IPS-18a (cell line): ENCODE results near the gene TDRD10.
A peak's percentile ranks its signal among the peaks of the same experiment; 100 is the strongest.

ENCODE experiments used
- H3K27ac ChIP-seq: one replicate; pipeline ENCODE4 v1.5.1; 2013; ENCODE audit warnings: low read length
- H3K27me3 ChIP-seq: one replicate; pipeline ENCODE4 v1.6.1; 2013; ENCODE audit warnings: mild to moderate bottlenecking, low read length; ENCODE audit not compliant: control insufficient read depth, insufficient read depth
- H3K36me3 ChIP-seq: one replicate; pipeline ENCODE4 v1.6.1; 2013; ENCODE audit warnings: low read depth, low read length; ENCODE audit not compliant: control insufficient read depth
- H3K4me1 ChIP-seq: one replicate; pipeline ENCODE4 v1.6.1; 2013; ENCODE audit warnings: low read depth, low read length; ENCODE audit not compliant: control insufficient read depth
- H3K4me3 ChIP-seq: one replicate; pipeline ENCODE4 v1.5.1; 2013; ENCODE audit warnings: low read length
- H3K9ac ChIP-seq: one replicate; pipeline ENCODE4 v1.6.1; 2013; ENCODE audit warnings: mild to moderate bottlenecking, low read length, moderate library complexity
- H3K9me3 ChIP-seq: one replicate; pipeline ENCODE4 v1.6.1; 2013; ENCODE audit warnings: low read depth, low read length; ENCODE audit not compliant: control insufficient read depth

Gene TDRD10

DNA sequence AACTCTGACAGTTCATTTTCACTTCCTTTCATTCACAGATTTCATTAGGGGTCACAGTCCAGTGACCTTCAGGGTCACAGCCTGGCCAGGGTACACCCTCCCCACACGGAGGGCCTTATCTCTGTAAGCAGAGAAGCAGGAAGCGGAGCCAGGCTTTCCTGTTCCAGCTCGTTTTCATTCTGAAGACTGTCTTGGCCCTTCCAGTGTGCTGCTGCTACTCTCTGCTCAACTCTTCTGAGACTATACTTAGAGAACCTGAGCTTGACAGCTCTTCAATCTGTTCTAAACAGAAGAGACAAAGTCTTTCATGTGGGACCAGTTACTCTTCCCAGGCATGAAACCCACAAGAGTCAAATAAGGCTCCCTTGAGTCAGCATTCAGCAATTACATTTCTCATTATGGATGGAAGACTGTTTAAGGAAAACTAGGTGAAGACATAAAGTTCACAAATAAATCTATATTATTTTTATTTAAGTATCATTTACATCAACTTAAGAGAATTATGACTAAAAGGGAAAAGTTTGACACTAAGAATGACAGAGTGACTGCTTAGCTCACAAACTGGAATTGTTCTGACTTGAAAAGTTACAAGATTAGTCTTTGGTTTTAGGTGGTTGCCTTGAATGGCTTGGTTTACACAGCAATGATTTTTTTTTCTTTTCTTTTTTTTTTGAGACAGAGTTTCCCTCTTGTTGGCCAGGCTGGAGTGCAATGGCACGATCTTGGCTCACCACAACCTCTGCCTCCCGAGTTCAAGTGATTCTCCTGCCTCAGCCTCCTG lies 4.8 kb upstream of the TDRD10 start:
- no peaks in the 10 kb centered on the region for H3K9me3 ChIP-seq
- H3K36me3 ChIP-seq = no peaks in the 10 kb centered on the region
- no peak overlapping the region for H3K27ac ChIP-seq
- no peak overlapping the region for H3K4me3 ChIP-seq
- no peak overlapping the region for H3K9ac ChIP-seq
- peaks cover 39% of the 10 kb centered on the region for H3K27me3 ChIP-seq
- H3K4me1 ChIP-seq = peaks cover 14% of the 10 kb centered on the region

DNA sequence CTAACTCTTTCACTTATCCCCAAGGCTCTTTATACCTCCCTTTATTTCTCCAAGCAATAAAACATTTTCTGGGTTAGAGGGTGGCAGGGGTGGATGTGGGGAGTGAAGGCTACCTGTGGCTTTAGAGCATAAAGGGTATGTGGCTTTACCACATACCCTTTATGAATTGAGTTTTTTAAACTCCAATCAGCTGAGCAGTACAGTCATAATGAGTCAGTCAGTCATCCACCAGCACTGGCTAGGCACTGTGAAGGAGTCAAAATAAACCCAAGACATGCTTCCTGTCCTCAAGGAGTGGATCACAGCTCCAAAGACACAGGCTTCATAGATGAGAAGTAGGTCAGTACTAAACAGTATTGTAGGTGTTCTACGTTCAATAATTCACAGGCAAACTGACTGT lies 2.6 kb upstream of the TDRD10 start:
- no peaks in the 10 kb centered on the region for H3K9me3 ChIP-seq
- H3K4me1 ChIP-seq = no peaks in the 10 kb centered on the region
- no peak overlapping the region for H3K27ac ChIP-seq
- peaks cover 62% of the 10 kb centered on the region for H3K27me3 ChIP-seq
- H3K9ac ChIP-seq = no peak overlapping the region
- no peaks in the 10 kb centered on the region for H3K36me3 ChIP-seq
- H3K4me3 ChIP-seq = no peak overlapping the region

DNA sequence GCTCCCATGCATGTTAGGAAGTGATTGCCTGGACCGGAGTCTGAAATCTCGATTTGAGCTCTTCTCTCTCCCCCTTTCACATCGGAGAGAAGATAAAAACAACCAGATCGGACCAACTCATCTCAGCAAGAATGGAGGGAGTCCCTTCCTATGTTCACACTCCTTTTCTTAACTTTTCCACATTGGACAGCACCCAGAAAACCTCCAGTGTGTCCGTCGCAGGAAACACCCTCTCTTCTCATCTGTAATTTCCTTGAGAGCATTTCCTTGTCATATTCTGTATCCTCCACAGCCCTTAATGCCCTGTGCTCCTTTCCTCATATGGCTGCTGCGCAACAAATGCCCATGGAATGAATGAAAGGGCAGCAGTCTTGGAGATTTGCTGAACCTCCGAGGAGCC lies 1.5 kb upstream of the TDRD10 start:
- H3K27ac ChIP-seq = no peak overlapping the region
- H3K9ac ChIP-seq = no peak overlapping the region
- no peaks in the 10 kb centered on the region for H3K36me3 ChIP-seq
- H3K4me1 ChIP-seq = no peaks in the 10 kb centered on the region
- H3K9me3 ChIP-seq = no peaks in the 10 kb centered on the region
- H3K4me3 ChIP-seq = no peak overlapping the region
- peaks cover 72% of the 10 kb centered on the region for H3K27me3 ChIP-seq

DNA sequence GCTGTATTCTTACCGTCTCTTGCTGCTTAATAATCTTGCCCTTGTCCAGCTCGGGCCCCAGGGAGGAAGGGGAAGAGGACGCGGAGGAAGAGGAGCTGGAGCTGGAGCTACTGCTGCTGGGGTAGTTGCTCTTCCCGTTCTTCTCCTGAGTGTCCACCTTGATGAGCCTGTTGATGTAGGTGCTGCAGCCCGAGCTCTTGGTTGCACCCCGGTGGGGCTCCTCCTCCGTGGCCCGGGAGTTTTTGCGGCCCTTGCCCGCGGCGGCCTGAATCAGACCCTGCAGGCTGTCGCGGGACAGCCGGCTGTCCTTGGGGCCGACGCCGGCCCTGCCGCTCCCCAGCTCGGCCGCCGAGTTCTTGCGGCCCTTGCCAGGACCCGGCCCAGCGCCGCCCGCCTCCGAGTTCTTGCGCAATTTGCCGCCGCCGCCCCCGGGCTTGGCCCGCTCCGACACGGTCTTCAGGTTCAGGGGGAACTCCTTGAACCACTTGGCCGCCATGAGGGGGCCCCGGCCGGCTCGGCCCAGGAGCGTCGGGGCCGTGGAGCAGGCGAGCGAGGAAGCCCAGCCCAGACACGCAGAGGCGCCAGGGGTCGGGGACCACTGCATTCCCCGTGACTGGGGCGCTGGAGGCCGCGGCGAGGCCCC lies 475 bp upstream of the TDRD10 start:
- Histone ChIP-seq H3K36me3 (no peaks in the 10 kb centered on the region), H3K4me3 (peak overlapping the region; percentile 44), H3K9ac (no peak overlapping the region), H3K27me3 (peaks cover 77% of the 10 kb centered on the region), H3K4me1 (no peaks in the 10 kb centered on the region), H3K27ac (no peak overlapping the region), H3K9me3 (no peaks in the 10 kb centered on the region)

DNA sequence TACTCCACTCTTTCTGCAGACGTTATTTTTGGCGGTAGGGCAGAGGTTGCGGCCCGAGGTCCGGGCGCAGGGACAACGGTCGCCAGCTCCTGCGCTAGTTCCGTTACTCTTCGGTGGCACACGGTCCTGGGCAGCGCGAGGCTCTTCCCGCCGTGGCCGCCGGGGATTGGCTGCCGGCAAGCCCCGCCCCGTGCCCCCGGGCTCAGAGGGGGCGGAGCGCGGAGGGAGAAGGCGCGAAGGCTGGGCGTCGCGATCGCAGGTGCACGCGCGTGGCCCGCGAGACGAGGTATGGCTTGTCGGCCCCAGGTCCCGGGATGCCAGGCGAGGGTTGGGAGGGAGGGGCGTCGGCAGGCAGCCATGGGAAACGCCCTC lies 711 bp downstream of the TDRD10 start:
- Histone ChIP-seq H3K4me3 (no peak overlapping the region), H3K4me1 (no peaks in the 10 kb centered on the region), H3K27ac (no peak overlapping the region), H3K9me3 (no peaks in the 10 kb centered on the region), H3K27me3 (peaks cover 77% of the 10 kb centered on the region), H3K36me3 (no peaks in the 10 kb centered on the region), H3K9ac (no peak overlapping the region)

DNA sequence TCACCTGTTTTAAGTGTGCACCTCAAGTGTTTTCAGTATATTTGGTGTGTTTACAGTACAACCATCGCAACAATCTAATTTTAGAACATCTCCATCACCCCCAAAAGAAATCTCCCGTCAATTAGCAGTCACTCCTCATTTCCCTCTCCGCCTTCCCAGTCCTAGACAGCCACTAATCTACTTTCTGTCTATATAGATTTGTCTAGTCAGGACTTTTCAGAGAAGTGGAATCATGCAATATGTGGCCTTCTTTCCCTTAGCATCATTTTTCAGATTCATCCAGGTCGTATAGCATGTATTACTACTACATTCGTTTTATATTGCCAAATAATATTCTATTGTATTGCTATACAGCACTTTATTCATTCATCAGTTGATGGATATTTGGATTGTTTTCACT lies 1.9 kb downstream of the TDRD10 start:
- no peak overlapping the region for H3K9ac ChIP-seq
- no peaks in the 10 kb centered on the region for H3K36me3 ChIP-seq
- H3K27me3 ChIP-seq = peaks cover 71% of the 10 kb centered on the region
- H3K4me1 ChIP-seq = no peaks in the 10 kb centered on the region
- H3K9me3 ChIP-seq = no peaks in the 10 kb centered on the region
- H3K27ac ChIP-seq = no peak overlapping the region
- H3K4me3 ChIP-seq = no peak overlapping the region

DNA sequence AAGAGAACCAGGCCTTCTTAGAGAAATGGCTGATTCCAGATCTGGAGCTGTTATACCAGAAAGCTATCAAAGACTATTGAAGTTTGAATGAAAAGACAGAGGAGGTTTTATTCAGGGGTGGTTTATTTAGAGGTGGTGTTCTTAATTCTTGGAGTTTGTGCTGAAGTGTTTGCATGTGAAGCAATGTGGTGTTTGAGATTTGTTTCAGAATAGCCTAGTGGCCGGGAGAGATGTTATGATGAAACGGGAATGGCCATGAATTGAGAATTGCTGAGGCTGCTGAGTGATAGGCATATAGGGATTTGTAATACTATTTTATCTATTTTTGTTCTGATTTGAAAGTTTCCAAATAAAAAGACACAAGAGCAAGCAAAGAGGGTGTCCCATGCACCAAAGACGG lies 10.7 kb downstream of the TDRD10 start:
- H3K9ac ChIP-seq = no peak overlapping the region
- H3K4me1 ChIP-seq = no peaks in the 10 kb centered on the region
- no peaks in the 10 kb centered on the region for H3K36me3 ChIP-seq
- H3K4me3 ChIP-seq = no peak overlapping the region
- H3K27ac ChIP-seq = no peak overlapping the region
- no peaks in the 10 kb centered on the region for H3K27me3 ChIP-seq
- no peaks in the 10 kb centered on the region for H3K9me3 ChIP-seq

DNA sequence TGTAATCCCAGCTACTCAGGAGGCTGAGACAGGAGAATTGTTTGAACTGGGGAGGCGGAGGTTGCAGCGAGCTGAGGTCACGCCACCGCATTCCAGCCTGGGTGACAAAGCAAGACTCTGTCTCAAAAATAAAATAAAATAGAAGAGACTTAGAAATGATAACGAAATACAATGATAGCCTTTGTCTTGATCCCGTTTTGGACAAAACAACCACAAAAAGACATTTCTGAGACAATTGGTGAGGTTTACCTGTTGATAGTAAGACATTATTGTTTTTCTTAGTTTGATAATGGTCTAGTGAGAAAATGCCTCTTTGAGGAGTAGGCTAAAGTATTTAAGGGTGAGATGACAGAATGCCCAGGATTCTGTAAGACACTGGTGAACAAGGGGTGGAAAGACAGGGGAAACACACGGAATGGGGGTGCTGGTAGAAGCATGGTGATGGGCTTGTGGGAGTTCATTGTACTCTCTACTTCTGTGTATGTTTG lies 12.1 kb downstream of the TDRD10 start:
- no peaks in the 10 kb centered on the region for H3K36me3 ChIP-seq
- H3K4me3 ChIP-seq = no peak overlapping the region
- H3K27me3 ChIP-seq = no peaks in the 10 kb centered on the region
- H3K4me1 ChIP-seq = no peaks in the 10 kb centered on the region
- H3K9ac ChIP-seq = no peak overlapping the region
- no peaks in the 10 kb centered on the region for H3K9me3 ChIP-seq
- H3K27ac ChIP-seq = no peak overlapping the region

DNA sequence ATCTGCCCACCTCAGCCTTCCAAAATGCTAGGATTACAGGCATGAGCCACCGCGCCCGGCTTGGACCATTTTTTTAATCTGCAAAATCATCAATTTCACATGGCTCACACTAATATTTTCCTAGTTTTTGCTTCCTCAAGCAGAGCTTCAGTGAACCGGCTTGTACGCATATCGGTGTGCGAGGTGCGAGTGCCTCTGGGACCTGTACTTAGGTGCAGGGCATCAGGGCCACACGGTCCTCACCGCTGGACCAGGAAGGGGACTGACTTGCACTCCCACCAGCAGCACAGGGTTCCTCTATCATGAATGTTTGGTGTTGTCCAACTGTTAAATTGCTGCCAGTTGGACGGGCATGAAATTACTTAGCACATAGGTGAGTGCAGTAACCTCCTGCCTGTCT lies 15.6 kb downstream of the TDRD10 start:
- Histone ChIP-seq H3K27ac (no peak overlapping the region), H3K4me3 (no peak overlapping the region), H3K9me3 (no peaks in the 10 kb centered on the region), H3K4me1 (no peaks in the 10 kb centered on the region), H3K27me3 (no peaks in the 10 kb centered on the region), H3K9ac (no peak overlapping the region), H3K36me3 (no peaks in the 10 kb centered on the region)

DNA sequence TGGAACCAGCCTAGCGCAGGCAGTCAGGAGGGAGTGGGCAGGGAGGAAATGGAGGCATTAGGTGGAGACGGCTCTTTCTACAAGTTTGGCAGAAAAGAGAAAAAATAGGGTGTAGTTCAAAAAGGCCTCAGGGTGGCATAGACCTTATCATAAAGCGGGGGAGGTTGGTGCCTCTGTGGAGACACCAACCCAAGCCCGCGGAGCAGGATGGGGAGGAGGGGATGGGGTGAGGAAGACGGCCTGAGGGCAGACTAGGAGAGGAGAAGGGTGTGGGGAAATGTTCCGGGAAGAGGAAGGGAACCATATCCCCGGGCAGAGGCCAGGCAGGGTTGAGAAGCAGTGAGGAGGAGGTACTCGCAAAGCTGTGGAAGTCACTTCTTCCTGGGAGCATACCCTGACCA lies 17.6 kb downstream of the TDRD10 start:
- Histone ChIP-seq H3K4me3 (no peak overlapping the region), H3K36me3 (no peaks in the 10 kb centered on the region), H3K4me1 (no peaks in the 10 kb centered on the region), H3K27me3 (no peaks in the 10 kb centered on the region), H3K27ac (no peak overlapping the region), H3K9ac (no peak overlapping the region), H3K9me3 (no peaks in the 10 kb centered on the region)

DNA sequence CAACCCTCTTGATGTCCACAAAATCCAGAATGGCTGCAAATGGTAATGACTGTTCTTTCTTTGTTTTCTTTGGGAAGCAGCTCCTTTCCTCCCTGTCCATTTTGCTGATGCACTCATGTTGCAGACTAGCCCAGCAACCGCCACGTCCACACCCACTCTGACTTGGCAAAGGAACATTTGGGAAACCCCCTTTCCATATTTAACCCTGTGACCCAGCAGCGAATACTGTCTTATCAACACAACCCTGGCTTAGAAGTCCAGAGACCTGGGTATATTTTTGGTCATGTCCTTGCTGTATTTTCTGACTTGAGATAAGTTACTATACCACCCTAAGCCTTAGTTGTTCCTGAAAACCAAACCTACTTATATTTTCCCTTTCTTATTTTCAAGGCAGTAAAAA lies 18.3 kb downstream of the TDRD10 start:
- Histone ChIP-seq H3K4me1 (no peaks in the 10 kb centered on the region), H3K27ac (no peak overlapping the region), H3K9me3 (no peaks in the 10 kb centered on the region), H3K36me3 (no peaks in the 10 kb centered on the region), H3K27me3 (no peaks in the 10 kb centered on the region), H3K4me3 (no peak overlapping the region), H3K9ac (no peak overlapping the region)

DNA sequence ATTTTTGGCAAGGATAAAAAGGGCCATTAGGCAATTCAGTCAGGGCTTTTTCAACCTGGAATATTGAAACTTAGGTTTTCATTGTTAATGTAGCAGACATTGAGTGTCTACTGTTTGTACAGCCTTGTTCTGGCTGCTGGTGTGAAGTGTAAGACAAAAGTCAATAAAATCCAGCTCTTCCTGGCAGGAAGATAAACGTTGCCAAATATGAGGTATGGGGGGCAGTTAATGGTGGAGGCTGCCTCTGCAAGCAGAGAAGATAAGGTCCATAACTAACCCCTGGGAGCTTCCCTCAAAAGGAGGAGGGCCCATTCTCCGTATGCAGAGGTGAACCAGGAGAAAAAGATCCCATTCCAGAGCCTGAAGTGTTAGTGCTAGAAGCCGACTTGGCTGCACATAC lies 19.7 kb downstream of the TDRD10 start:
- no peaks in the 10 kb centered on the region for H3K4me1 ChIP-seq
- H3K9ac ChIP-seq = no peak overlapping the region
- no peak overlapping the region for H3K27ac ChIP-seq
- H3K9me3 ChIP-seq = no peaks in the 10 kb centered on the region
- no peak overlapping the region for H3K4me3 ChIP-seq
- no peaks in the 10 kb centered on the region for H3K27me3 ChIP-seq
- no peaks in the 10 kb centered on the region for H3K36me3 ChIP-seq
